Hepatocyte (in vitro differentiated cells): ENCODE results near the gene LIN52.

Experiments
- CTCF ChIP-seq: fragments of 200-600 bp; sonication (generic); IDR thresholded peaks from 2 replicates; pipeline ENCODE4 v1.5.1; 2016; ENCODE audit warnings: antibody characterized with exemption, mild to moderate bottlenecking; ENCODE audit not compliant: poor library complexity
- EZH2 ChIP-seq: fragments of 200-600 bp; sonication (generic); IDR thresholded peaks from 2 replicates; pipeline ENCODE4 v1.6.1; 2016; ENCODE audit warnings: antibody characterized with exemption, mild to moderate bottlenecking, borderline replicate concordance
- EZH2phosphoT487 ChIP-seq: fragments of 200-600 bp; sonication (generic); IDR thresholded peaks from one replicate; pipeline ENCODE4 v1.6.1; 2018; ENCODE audit warnings: antibody characterized with exemption, mild to moderate bottlenecking, low read depth, moderate library complexity; ENCODE audit not compliant: unreplicated experiment, severe bottlenecking

- no peak for TF ChIP-seq CTCF
- TF ChIP-seq EZH2phosphoT487, result no peak
- TF ChIP-seq EZH2, result no peak
Observed at GRCh38 chr14:74161526-74162158, 76.9 kb downstream of the LIN52 start.
